Epithelial cell of prostate (primary cell): ENCODE measurements around the gene PTH2R.
"Not testable (repeated sequence)": the region's sequence is repeated elsewhere in the genome, so short reads cannot be mapped to it uniquely, and the experiment has no call there.

Experiments used
- DNase-seq: peaks from one replicate; pipeline ENCODE4 v3.0.0-alpha.2; 2011; ENCODE audit warnings: low read depth, low spot score
- H3K27ac ChIP-seq: fragments of 450-650 bp; 2 replicates; pipeline ENCODE4 v1.5.1; 2017; ENCODE audit warnings: mild to moderate bottlenecking

The PTH2R gene, protein sequence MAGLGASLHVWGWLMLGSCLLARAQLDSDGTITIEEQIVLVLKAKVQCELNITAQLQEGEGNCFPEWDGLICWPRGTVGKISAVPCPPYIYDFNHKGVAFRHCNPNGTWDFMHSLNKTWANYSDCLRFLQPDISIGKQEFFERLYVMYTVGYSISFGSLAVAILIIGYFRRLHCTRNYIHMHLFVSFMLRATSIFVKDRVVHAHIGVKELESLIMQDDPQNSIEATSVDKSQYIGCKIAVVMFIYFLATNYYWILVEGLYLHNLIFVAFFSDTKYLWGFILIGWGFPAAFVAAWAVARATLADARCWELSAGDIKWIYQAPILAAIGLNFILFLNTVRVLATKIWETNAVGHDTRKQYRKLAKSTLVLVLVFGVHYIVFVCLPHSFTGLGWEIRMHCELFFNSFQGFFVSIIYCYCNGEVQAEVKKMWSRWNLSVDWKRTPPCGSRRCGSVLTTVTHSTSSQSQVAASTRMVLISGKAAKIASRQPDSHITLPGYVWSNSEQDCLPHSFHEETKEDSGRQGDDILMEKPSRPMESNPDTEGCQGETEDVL

DNA sequence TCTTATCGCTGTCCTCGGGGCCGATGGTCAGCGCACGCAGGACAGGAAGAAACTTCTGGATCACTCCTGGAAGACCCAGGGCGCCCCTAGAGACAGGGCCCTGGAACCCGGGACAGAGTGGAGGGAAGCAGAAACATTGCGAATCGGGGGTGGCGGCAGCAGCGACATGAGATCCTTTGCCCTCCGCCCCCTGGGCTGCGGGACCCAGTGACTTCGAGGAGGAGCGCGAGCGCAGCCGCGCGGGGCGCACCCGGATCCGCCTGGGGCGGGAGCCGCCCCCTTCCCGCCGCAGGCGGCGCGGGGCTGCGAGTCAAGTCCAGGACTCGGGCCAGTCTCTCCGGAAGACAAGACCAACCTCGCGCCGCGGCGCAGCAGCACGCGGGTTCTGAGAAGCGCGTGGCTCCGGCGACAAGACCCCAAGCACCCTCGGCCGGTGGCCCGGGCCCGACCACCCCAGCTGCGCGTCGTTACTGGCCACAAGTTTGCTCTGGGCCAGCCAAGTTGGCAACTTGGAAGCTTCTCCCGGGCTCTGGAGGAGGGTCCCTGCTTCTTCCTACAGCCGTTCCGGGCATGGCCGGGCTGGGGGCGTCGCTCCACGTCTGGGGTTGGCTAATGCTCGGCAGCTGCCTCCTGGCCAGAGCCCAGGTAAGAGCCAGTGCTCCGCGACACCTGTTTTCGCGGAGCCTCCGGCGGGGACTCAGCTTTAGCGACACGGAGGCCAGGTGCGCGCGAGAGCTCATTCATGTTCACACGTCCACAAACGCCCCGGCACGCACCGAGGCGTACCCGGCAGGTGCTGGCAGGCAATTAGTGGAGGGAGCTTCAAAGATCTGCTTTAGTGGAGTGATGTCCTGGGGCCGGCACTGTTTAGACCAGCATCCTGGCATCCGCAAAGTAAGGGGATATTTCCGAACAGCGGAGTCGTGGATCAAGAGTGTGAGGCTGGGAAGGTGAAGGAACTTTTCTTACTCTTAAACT lies at the start of gene PTH2R:
Gene PTH2R, plus strand, starts transcription at position 319 of the 978 bp plus-strand sequence. Its CDS starts 252 bp downstream, at position 571.
- no peak for DNase-seq
- H3K27ac ChIP-seq, result no peak within 1 kb of the TSS

DNA sequence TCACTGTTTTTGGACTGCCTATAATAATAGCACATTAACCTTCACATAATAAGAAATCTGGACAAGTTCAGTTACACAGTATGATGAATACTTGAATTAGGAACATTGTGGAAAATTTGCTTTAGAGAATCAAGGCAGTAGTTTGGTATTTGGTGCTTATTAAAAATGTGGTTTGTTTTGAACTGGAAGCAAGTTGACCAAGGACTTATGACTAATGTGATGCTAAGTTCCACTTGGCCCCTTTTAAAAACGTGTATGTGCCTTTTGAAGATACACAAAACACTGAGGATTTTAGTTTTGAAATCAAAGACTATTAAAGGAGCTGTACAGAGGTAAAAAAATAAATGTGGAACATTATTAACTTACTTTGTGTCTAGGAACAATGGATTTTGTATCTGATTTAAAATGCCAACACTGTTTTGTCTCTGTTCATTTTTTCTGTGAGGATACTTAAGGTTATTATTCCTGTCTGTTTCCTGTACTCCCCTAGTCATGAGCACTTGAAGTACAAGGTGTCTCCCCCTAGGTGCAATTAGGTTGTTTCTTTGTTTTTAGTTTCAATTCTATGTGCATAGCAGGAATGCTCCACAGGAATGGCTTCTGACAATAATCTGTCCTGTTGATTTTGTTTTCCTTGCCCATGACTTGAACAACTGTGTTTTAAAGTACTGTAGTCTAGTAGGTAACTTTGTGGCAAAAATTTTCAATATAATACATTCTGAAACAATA lies 49.6 kb upstream of the PTH2R start:
- H3K27ac ChIP-seq, result no peak overlapping the region
- no peak for DNase-seq

GRCh38 chr2:208358758-208359631 lies 47.6 kb upstream of the PTH2R start:
- no peak overlapping the region for H3K27ac ChIP-seq
- DNase-seq, result no peak

- H3K27ac ChIP-seq, result no peak overlapping the region
- no peak for DNase-seq
These were observed 47.0 kb upstream of the PTH2R start for GRCh38 chr2:208359632-208359986.

DNA sequence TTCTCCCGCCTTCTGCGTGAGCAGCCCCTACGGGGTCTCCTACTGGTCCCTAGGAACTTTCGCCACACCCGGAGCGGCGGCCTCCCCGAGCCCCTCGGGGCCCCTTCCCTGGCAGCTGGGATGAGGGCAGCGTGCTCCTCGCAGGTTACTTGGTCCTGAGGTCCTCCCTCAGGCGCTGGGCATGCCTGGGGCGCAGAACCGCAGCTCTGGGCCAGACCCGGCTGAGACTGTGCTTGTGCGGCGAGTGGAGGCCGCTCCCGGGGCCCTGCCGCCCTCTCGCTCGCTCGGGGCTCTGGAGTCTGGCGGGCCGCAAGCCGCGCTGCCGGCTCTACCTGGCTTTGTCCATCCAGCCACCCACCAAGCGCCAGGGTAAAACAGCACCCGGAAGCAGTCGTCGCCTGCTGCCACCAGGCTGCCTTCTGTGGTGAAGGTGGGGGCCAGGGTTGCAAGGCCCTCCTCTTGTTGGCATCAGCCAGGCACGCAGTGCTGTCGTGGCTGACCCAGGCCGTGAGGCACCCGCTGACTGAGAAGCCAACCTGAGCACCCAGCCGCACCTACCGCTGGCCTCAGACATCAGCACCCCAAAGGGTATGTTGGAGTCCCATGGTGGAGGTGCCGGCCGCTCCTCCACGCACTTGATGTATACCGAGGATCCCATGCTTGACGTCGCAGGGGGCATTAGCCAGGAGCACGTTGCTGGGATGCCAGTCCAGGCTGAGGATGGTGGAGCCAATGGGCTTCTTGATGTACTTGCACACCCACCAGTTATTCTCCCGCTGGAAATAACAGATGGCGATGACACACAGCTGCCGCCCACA lies 46.1 kb upstream of the PTH2R start:
- DNase-seq, result no peak
- H3K27ac ChIP-seq, result no peak overlapping the region

DNA sequence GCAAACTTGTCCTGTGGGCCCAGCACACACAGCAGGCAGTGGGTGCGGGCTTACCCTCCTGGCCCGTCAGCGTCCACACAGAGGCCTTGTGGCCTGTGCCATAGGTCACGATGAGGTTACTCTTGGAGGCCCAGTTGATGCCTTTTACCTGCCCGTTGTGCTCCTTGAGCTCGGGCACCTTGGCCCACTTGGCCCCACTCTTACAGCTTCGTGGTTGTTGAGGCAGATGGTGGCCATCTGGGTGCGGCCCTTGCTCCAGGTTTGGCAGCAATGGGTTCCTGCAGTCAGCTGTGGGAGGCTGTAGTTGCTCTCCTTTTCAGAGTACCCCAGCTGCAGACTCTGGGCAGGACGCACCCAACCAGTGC lies 45.5 kb upstream of the PTH2R start:
- no peak for DNase-seq
- no peak overlapping the region for H3K27ac ChIP-seq

DNA sequence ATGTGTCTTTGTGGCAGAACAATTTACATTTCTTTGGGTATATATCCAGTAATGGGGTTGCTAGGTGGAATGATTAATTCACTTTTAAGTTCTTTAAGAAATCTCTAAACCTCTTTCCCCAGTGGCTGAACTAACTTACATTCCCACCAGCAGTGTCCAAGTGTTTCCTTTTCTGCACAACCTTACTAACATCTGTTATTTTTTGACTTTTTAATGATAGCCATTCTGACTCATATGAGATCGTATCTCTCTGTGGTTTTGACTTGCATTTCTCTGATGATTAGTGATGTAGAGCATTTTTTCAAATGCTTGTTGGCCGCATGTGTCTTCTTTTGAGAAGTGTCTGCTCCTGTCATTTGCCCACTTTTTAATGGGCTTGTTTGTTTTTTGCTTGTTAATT lies 43.1 kb upstream of the PTH2R start:
- no peak overlapping the region for H3K27ac ChIP-seq
- DNase-seq, result peak; percentile 14

DNA sequence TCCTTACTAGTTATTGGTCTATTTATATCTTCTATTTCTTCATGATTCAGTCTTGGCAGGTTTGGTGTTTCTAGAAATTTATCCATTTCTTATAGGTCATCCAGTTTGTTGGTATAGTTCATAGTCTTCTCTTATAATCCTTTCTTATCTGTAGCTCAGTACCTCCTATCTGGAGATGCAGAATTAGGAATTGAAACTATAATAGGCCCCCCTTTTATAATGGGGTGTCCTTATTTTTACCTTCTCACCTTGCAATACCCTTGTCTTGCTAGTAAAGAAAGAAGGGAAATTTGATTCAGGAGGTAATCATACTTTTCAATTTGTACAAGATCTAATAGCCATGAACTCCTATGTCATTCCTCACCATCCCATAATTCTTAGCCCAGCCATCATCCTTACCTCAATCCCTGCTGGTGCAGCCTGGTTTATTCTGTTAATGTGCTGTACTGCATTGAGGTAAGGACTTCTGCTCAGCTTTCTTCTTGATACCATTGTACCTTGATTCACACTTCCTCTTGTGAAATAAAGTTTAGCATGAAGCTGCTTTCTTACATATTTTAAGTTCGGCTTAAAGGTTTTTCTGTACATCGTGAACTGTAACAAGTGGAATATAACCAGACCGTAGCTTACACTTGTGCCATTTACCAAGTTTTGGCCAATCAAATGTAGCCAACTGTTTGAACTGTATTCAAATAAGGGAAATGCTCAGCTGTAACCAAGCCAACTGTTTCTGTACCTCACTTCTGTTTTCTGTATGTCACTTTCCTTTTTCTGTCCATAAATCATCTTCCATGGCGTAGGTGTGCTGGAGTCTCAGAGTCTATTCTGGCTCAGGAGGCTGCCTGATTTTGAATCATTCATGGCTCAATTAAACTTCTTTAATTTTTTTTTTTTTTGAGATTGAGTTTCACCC lies 40.1 kb upstream of the PTH2R start:
- no peak overlapping the region for H3K27ac ChIP-seq
- no peak for DNase-seq

- peak; percentile 10 for DNase-seq
These were observed 37.5 kb upstream of the PTH2R start for GRCh38 chr2:208369091-208369490.

GRCh38 chr2:208370881-208371633 lies 35.5 kb upstream of the PTH2R start:
- H3K27ac ChIP-seq, result no peak overlapping the region
- no peak for DNase-seq

More at GRCh38 chr2:208369091-208369490, 37.5 kb upstream of the PTH2R start:
- H3K27ac ChIP-seq, result no peak overlapping the region

GRCh38 chr2:208371634-208371935 lies 35.0 kb upstream of the PTH2R start:
- H3K27ac ChIP-seq, result no peak overlapping the region
- DNase-seq, result no peak

DNA sequence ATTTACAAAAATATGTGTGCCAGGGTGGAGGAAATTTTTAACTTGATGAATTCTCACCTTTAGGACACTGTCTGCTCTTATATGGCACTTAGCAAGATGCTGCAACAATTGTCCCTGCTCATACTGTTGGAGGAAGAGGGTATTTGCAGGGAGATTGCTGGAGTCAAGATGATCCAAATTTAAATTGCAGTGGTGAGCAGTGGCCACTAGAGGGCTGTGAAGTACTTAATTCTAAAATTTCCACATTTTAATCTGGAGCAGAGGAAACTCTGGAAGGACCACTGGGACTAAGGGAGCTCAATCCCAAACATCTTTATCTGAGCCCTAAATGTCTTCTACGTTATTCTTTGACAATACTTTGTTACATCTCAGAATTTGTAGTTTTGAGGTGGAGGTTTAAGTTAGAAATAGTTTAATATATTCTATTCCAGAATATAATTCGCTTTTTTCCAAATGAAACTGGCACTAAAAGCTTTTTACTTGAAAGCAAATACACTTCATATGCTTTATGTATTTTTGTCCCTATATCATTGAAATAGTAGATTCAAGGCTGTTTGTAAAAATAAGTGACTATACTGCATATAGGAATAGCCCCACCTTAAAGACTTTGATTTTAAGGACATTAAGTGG lies 33.0 kb upstream of the PTH2R start:
- no peak overlapping the region for H3K27ac ChIP-seq
- DNase-seq, result no peak

DNA sequence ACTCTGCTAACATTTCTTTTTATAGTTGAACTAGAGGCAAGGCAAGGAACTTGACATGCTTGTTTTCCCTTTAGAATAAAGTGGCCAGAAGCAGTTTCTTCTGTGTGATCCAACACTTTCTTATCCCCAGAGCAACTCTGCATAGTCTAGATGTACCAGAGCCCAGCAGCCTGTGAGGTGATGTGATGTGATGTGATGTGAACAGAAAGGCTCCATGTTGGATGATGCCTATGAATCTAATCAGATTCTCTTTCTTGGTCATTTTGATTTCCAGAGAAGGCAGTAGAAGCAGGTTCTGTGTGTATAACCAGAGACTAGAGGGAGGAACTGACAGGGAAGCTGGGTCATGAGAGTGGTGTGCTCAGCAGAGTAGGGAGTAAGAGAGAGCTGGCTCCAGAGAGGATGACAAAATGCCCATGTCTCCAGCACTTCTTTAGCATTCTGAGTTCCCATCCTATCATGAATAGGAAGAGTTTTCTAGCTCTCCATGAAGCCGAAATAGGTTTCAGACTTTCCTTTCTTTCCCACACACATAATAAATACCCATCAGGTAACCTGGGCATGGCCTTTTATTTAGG lies 31.0 kb upstream of the PTH2R start:
- DNase-seq, result no peak
- no peak overlapping the region for H3K27ac ChIP-seq

GRCh38 chr2:208377344-208377860 lies 29.2 kb upstream of the PTH2R start:
- not testable (repeated sequence) for H3K27ac ChIP-seq, DNase-seq

DNA sequence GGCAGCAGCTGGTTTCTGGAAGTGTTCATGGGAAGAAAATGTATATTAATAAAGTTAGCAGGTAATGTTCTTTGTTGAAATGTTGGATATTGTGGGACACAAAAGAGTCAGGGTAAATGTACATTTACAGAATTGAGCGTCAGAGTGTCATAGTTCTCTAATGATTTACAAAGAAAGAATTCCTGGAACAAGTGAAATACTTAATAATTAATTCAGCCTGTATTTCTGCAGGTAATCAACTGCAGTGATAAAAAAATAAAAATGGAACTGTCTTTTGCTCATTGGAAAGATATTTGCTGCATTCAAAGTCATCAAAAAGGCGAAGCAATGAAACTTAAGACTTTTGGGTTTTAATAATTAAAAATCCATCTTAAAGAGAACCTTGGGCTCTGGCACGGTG lies 27.4 kb upstream of the PTH2R start:
- DNase-seq, result no peak
- H3K27ac ChIP-seq, result no peak overlapping the region

DNA sequence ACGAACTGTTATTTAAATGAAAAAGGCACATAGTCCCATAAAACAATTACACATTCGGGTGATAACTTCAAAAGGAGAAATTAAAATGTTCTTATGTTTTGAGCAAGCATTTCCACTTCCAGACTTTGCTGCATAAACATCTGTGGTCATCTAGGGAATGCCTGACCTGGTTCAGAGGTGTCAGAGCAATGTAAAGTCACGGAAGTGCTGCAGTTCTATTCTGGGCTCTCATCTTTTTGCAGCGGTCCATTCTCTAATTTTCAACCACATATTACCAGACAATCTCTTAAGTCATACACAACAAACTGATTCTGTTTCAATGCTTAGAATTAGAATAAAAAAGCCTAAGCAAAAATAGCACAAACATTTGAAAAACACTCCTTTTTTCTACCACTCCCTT lies 22.0 kb upstream of the PTH2R start:
- H3K27ac ChIP-seq, result no peak overlapping the region
- DNase-seq, result no peak
